OCI-LY7 (cell line): ENCODE data around the gene RFX5. TPM values are rescaled to one million over a fixed set of nuclear protein-coding genes. Genes with fewer than 3 reads are reported as not detected.

ENCODE experiments used
- BruUV-seq: library from RNA; stranded (reverse); fragments of 400-500 nt; replicated peaks from 2 replicates; lab custom pipeline; 2021; lab: Mats Ljungman, UMichigan
- CTCF ChIA-PET: fragments of 300-600 bp; sonication (Branson Sonifier 250); formaldehyde crosslinking; loops from one replicate; lab custom pipeline; 2022; ENCODE audit warnings: antibody characterized with exemption; ENCODE audit not compliant: unreplicated experiment; lab: Charles Lee
- POLR2A ChIA-PET: fragments of 300-600 bp; sonication (Branson Sonifier 250); formaldehyde crosslinking; loops from one replicate; lab custom pipeline; 2022; ENCODE audit warnings: antibody characterized with exemption; lab: Charles Lee
- DNase-seq: peaks from one replicate; pipeline ENCODE4 v3.0.0-alpha.2; 2015; ENCODE audit warnings: low spot score
- H2AFZ ChIP-seq: fragments of 200-600 bp; sonication (generic), shearing (Covaris generic); 2 replicates; pipeline ENCODE4 v1.6.1; 2014; ENCODE audit warnings: mild to moderate bottlenecking, antibody characterized with exemption, low read length, moderate library complexity
- H3K27ac ChIP-seq: fragments of 200-600 bp; sonication (generic); 2 replicates; pipeline ENCODE4 v1.5.1; 2014; ENCODE audit warnings: mixed run types, low read depth, mild to moderate bottlenecking, moderate library complexity, low read length, inconsistent platforms; ENCODE audit not compliant: poor library complexity, severe bottlenecking
- H3K36me3 ChIP-seq: fragments of 200-600 bp; sonication (generic); 2 replicates; pipeline ENCODE4 v1.6.1; 2014; ENCODE audit warnings: mild to moderate bottlenecking, antibody characterized with exemption, low read length, moderate library complexity, mixed read lengths; ENCODE audit not compliant: insufficient read depth
- H3K4me1 ChIP-seq: fragments of 200-600 bp; sonication (generic); 2 replicates; pipeline ENCODE4 v1.5.1; 2014; ENCODE audit warnings: mild to moderate bottlenecking, low read length; ENCODE audit not compliant: insufficient read depth, poor library complexity, severe bottlenecking
- H3K4me2 ChIP-seq: fragments of 200-600 bp; sonication (generic); 2 replicates; pipeline ENCODE4 v1.6.1; 2014; ENCODE audit warnings: mild to moderate bottlenecking, low read length
- H3K4me3 ChIP-seq: fragments of 200-600 bp; sonication (generic); 2 replicates; pipeline ENCODE4 v1.5.1; 2014; ENCODE audit warnings: mild to moderate bottlenecking, low read depth, low read length; ENCODE audit not compliant: poor library complexity, severe bottlenecking
- H3K79me2 ChIP-seq: fragments of 200-600 bp; sonication (generic); 2 replicates; pipeline ENCODE4 v1.6.1; 2016; ENCODE audit warnings: low read depth, mild to moderate bottlenecking, low read length, moderate library complexity, mixed read lengths; ENCODE audit not compliant: insufficient read depth
- H3K9me2 ChIP-seq: fragments of 200-600 bp; sonication (generic); 2 replicates; pipeline ENCODE4 v1.6.1; 2016; ENCODE audit warnings: mild to moderate bottlenecking, low read length, mixed read lengths; ENCODE audit not compliant: insufficient read depth
- H3K9me3 ChIP-seq: fragments of 200-600 bp; sonication (generic); 2 replicates; pipeline ENCODE4 v1.6.1; 2014; ENCODE audit warnings: mild to moderate bottlenecking, mixed run types, low read length, mixed read lengths
- H4K20me1 ChIP-seq: fragments of 200-600 bp; sonication (generic); 2 replicates; pipeline ENCODE4 v1.6.1; 2014; ENCODE audit warnings: mild to moderate bottlenecking, antibody characterized with exemption, low read length, moderate library complexity, mixed read lengths; ENCODE audit not compliant: insufficient read depth
- CTCF ChIP-seq: fragments of 200-600 bp; sonication (generic); conservative IDR thresholded peaks from 2 replicates; pipeline ENCODE4 v1.5.1; 2014; ENCODE audit warnings: mild to moderate bottlenecking, antibody characterized with exemption, low read length, moderate library complexity, mixed read lengths
- EZH2phosphoT487 ChIP-seq: fragments of 200-600 bp; sonication (generic); IDR thresholded peaks from 2 replicates; pipeline ENCODE4 v1.6.1; 2018; ENCODE audit warnings: low read depth, borderline replicate concordance, mild to moderate bottlenecking, mixed run types, antibody characterized with exemption, low read length, moderate library complexity, mixed read lengths
- intact Hi-C: fragments of 100-400 bp; cut with micrococcal nuclease; formaldehyde crosslinking; loops from one replicate; pipeline ENCODE4 v1.10.0; 2022; ENCODE audit not compliant: unreplicated experiment
- total RNA-seq, 2 experiments: library from RNA; depleted of rRNA in 1 of 2; stranded (reverse); fragments of >200 nt in 1 of 2; shearing (Covaris generic) in 1 of 2; gene quantifications; 2 replicates each; pipeline ENCODE4 v1.2.3, GENCODE V29; 2014 to 2022

Gene RFX5
- total RNA-seq, 2 experiments from 2014 or later, result 99.7 to 115 TPM

- no peak overlapping the region for H3K27ac ChIP-seq
- no peaks in the 10 kb centered on the region for H3K9me3 ChIP-seq
- H2AFZ ChIP-seq, result no peak overlapping the region
- H3K9me2 ChIP-seq, result no peaks in the 10 kb centered on the region
- DNase-seq, result no peak
- ChIA-PET POLR2A (interaction anchor here (0.6 to 0.7 kb wide), 2 partner anchors 205 to 1135 kb away, joined by 3 to 6 read pairs; no protein-coding TSS in a partner anchor), CTCF (no interaction called here)
- H4K20me1 ChIP-seq, result no peaks in the 10 kb centered on the region
- intact Hi-C loops, result no loop called here
- peaks cover 6% of the 10 kb centered on the region for H3K4me1 ChIP-seq
- no peaks in the 10 kb centered on the region for H3K79me2 ChIP-seq
- H3K4me3 ChIP-seq, result no peak overlapping the region
- H3K4me2 ChIP-seq, result no peak overlapping the region
- no peaks in the 10 kb centered on the region for H3K36me3 ChIP-seq
- TF ChIP-seq CTCF (no peak), EZH2phosphoT487 (no peak)
- no TSS peak for BruUV-seq
These were observed 21.6 kb upstream of the RFX5 start for GRCh38 chr1:151368393-151369301.

GRCh38 chr1:151367658-151368392 is 20.8 kb upstream of the RFX5 start:
- TF ChIP-seq CTCF, result no peak
- no peak for TF ChIP-seq EZH2phosphoT487
- Histone ChIP-seq H3K9me2 (no peaks in the 10 kb centered on the region), H3K36me3 (no peaks in the 10 kb centered on the region), H3K9me3 (peaks cover 4% of the 10 kb centered on the region; the same call in 1 of the 2 replicates), H3K4me1 (peaks cover 6% of the 10 kb centered on the region), H2AFZ (no peak overlapping the region), H4K20me1 (no peaks in the 10 kb centered on the region), H3K79me2 (no peaks in the 10 kb centered on the region), H3K4me2 (no peak overlapping the region), H3K27ac (no peak overlapping the region), H3K4me3 (no peak overlapping the region)
- CTCF ChIA-PET, result no interaction called here
- intact Hi-C loops, result no loop called here
- POLR2A ChIA-PET, result interaction anchor here (0.6 to 1.1 kb wide), 2 partner anchors 15 to 19 kb away, joined by 3 read pairs; no protein-coding TSS in a partner anchor
- DNase-seq, result no peak
- no TSS peak for BruUV-seq
